Measurements from ENCODE around the gene TSPAN15.

GRCh38 chr10:69461243-69462025 is 10.2 kb downstream of the TSPAN15 start:
- TF ChIP-seq, protein P1, sequence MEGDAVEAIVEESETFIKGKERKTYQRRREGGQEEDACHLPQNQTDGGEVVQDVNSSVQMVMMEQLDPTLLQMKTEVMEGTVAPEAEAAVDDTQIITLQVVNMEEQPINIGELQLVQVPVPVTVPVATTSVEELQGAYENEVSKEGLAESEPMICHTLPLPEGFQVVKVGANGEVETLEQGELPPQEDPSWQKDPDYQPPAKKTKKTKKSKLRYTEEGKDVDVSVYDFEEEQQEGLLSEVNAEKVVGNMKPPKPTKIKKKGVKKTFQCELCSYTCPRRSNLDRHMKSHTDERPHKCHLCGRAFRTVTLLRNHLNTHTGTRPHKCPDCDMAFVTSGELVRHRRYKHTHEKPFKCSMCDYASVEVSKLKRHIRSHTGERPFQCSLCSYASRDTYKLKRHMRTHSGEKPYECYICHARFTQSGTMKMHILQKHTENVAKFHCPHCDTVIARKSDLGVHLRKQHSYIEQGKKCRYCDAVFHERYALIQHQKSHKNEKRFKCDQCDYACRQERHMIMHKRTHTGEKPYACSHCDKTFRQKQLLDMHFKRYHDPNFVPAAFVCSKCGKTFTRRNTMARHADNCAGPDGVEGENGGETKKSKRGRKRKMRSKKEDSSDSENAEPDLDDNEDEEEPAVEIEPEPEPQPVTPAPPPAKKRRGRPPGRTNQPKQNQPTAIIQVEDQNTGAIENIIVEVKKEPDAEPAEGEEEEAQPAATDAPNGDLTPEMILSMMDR (conservative IDR thresholded peaks at IDR 0.05; ENCODE audit: low read depth, low read length), result no peak
- no peak for TF ChIP-seq EZH2 (IDR thresholded peaks at IDR 0.05; ENCODE audit: low read length, unreplicated experiment)

Data from PC-3 (cell line).